NCI-H510A (cell line): ENCODE data around the gene IRAK1.

ENCODE experiments used
- DNase-seq: peaks from one replicate; lab custom pipeline; 2025; lab: John Stamatoyannopoulos, UW

The IRAK1 gene

DNA sequence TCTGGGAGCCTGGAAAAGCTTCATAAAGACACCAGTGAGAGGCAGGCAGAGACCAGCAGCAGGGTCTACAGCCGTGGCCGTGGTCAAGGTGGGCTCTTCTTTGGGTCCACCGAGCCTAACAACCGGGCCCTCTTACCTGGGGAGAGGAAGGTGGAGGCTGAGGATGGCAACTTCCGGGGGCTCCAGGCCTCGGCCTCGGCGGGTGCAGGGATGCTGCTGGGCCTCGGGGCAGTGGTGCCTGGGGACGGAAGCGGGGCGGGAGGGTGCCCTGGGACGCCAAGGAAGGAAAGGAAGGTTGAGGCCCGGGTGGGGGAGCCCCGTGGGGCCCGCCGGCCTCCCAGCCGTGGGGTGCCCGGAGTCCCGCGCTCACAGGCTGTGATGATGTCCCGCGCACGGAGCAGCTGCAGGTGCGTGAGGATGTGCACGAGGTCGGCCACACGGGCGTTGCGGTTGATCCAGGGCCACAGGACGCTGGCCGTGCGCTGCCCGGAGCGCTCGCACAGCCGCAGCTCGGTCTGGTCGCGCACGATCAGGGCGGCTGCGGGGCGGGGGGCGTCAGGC is 561 bp downstream of the IRAK1 start:
- DNase-seq, result no peak

DNA sequence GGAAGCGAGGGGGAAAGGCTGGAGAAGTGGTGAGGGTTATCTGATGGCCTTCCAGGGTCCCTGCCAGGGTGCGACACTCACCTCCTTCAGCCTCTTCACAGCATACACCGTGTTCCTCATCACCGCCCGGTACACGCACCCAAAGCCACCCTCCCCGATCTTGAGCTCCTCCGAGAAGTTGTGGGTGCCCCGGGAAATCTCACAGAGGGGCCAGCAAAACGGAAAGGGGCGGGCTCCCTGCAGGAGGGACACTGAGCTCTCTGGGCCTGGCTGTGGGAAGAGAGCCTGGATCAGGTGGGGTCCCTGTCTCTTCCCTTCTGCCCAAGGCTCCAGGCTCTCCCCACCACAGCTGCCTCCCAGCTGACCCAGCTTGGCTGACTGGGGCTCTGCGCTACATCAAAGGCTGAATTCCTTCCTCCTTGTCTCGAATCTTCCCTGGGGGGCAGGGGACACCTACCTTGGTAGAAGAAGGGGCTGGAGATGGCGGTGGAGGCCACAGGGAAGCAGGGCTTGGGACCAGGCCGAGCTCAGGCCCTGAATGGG is 1.1 kb downstream of the IRAK1 start:
- no peak for DNase-seq

- DNase-seq, result no peak
Observed at GRCh38 chrX:154017766-154018517, 1.8 kb downstream of the IRAK1 start.

- no peak for DNase-seq
Observed at GRCh38 chrX:154016366-154017076, 3.2 kb downstream of the IRAK1 start.

- no peak for DNase-seq
Observed at GRCh38 chrX:154015581-154016264, 4.0 kb downstream of the IRAK1 start.

- DNase-seq, result no peak
Observed at GRCh38 chrX:154014429-154015380, 5.0 kb downstream of the IRAK1 start.

DNA sequence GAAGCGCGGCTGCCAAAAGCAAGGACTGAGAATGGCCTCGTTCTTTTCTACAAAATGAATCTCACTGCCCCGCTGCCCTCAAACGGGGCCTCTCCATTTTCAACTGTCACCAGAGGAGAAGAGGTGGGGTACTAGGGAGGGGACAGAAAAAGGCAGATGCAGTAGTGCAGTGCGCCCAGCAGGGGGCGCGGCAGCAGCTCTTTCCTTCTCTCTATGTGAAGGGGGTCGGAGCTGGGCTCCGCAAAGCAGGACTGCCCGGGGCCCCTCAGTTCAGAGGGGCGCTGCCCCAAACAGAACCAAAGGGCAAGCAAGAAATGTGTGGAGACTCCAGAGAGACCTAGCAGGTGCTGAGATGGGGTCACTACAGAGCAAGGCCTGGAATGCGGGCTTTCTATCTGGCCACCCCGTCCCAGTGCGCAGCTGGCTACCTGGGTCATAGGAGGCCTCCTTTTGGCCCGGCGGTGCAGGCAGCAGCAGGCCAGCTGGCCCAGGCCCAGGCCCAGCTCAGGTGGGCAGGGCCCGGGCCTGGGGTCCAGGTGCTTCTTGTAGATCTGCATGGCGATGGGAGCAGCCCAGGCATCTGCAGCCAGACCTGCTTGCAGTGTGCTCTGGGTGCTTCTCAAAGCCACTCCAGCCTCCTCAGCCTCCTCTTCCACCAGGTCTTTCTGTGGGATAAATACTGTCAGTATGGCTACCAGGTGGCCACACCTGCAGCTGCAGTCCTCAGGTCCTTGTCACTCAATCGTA is 5.9 kb downstream of the IRAK1 start:
- DNase-seq, result no peak

GRCh38 chrX:154013001-154013421 is 6.7 kb downstream of the IRAK1 start:
- no peak for DNase-seq

DNA sequence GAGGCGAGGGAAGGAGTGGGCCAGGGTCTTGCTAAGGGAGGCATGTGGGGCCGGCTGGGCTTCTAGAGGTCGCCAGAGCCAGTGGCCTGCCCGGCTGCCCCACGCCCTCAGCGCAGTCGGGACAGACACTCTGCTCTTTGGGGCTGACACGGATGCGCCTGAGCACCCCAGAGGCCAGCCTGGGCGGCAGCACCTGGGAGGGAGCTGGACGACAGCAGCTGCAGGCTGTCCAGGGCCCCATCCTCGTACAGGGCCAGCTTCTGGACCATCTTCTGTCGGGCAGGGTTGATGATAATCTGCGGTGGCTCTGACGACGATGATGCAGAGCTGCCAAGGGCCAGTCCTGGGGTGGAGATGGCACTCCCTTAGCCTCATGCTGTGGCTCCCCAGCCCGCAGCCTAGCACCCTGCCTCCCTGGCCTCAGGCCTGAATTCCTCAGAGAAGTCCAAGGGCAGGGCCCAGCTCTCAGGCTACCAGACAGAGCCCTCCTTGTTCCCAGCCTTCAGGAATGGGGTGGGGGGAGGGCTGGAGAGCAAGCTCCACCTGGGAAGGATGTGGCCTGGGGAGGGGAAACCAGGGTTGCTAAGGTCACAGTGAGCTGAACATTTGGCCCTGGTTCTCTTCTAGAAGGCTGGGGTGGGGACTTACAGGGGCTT is 7.2 kb downstream of the IRAK1 start:
- no peak for DNase-seq

DNA sequence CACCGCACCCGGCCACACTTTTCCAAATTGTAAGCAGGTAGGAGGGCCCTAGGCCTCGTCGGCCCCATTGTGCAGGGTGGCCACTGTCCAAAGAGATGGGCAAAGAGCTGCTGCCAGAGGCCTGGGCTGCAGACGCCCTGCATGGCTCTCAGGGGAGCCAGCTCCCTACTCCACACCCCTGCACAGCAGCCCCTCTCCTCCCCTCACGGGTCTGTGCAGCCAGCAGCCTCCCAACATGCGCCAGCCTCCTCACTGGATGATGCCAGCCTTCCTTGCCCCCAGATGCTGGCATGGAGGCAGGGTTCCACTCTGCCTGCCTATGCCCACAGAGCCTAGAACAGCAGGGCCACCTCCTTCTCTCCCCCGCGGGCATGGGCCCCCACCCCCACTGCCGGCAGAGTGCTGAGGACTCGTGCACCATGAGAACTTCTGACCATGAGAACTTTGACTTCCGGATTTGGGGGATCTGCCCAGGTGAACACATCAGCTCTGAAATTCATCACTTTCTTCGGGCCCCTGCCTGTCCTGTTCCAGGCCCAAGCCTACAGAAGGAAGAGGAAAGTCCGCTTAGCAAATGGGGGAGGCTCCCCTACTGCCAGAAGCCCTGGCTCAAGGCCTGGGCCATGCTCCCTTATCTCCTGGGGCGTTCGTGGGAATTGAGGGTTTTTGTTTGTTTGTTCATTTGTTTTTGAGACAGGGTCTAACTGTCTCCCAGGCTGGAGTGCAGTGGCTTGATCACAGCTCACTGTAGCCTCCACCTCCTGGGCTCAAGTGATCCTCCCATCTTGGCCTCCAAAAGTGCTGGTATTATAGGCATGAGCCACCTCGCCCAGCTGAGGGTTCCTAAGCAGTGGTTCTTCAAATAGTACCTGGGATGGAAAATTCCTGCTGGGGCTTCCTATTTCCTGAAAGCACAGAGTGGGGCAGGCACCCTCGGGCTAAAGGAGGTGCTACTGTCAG is 8.0 kb downstream of the IRAK1 start:
- DNase-seq, result no peak

GRCh38 chrX:154010330-154011087 is 9.2 kb downstream of the IRAK1 start:
- no peak for DNase-seq

DNA sequence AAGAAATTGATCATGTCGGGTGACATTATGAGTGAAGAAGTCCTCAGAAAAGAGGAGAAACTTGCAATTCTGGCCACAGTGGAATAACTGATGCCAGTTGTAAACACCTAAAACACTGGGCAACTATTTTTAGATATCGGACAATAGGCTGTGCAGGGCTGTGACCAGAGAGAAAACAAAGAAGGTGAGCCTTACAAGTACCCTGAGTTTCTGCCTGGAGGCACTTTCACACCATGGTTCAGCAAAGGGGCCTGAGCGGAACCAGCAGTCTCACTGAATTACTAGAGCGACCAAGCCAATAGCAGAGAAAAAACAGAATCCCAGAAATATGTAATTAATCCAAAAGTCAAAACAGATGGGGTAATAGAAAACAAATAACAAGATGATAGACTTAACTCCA is 11.2 kb downstream of the IRAK1 start:
- no peak for DNase-seq

DNA sequence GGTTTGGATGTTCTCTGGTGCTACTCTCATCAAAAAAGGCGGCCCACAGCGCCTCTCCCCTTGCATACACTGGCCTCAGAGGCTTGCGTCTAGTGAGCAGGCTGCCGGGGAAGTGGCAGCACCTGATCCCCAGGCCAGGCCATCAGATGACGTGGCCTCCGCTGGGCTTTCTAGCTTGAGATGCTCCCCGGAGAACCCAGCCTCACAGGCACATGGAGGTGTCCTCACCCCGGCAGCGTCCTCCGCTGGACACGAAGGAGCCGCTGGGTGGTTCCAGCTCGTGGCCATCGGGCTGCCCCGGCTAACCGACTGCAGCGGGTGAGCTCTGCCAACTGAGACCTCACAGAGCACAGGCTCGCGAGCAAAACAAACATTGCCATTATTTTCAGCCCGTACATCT is 12.8 kb downstream of the IRAK1 start:
- DNase-seq, result no peak

GRCh38 chrX:154004315-154004714 is 15.4 kb downstream of the IRAK1 start:
- DNase-seq, result no peak

DNA sequence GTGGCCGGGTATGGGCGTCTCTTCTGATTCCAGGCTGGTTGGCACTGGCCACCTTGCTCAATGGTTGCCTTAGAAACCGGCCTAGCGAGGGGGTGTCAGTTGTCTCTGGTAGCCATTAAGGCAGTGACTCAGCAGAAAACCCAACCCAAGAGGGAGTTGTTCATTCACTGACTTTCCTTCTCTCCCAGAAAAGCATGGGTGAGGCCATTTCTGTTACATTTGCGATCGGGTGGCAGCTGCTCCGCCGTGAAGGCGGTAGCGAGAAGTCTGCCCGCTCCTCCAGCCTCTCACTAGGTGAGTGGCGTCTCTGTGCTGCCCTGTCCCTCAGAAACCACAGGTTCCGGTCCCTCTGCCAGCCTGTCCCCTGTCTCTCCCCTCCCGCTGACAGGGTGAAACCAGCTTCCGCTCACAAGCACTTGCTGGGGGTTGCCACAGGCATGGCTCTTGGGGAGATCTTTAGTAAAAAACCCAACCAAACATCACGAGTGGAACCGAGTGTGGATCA is 17.4 kb downstream of the IRAK1 start:
- no peak for DNase-seq

- DNase-seq, result no peak
Observed at GRCh38 chrX:154000051-154000450, 19.7 kb downstream of the IRAK1 start.

DNA sequence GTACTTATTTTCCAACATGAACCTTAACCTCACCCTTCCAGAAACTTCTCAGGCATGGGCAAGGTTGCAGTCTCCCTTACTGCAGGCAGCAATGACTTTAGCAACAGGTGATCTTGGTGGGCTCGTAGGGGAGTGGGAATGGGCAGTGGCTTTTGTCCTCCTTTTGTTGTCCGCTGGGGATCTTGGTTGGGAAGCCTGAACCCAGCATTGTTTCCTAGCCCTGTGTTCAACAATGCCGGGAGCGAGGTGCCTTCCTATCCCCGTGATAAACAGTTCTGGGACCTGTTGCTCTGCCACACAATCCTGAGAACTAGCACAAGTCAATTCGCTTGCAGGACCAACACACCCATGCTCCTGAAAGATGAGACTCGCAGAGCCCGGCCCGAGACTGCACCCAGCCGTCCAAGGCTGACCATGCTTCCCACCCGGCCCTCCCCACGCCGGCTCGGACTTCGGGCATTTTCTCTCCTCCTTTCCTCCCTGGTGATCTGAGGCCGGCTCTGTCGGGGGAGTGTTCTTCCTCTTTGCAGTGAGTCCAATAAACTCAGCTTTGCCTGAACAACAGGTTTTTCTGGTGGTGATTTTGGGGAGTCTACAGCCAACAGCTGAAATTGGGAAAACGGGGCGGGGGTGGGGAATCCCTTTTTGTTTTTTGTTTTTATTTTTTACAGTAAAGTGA is 20.2 kb downstream of the IRAK1 start:
- no peak for DNase-seq
